Measurements from ENCODE around the gene ASAP2.

ASAP2 gene

DNA sequence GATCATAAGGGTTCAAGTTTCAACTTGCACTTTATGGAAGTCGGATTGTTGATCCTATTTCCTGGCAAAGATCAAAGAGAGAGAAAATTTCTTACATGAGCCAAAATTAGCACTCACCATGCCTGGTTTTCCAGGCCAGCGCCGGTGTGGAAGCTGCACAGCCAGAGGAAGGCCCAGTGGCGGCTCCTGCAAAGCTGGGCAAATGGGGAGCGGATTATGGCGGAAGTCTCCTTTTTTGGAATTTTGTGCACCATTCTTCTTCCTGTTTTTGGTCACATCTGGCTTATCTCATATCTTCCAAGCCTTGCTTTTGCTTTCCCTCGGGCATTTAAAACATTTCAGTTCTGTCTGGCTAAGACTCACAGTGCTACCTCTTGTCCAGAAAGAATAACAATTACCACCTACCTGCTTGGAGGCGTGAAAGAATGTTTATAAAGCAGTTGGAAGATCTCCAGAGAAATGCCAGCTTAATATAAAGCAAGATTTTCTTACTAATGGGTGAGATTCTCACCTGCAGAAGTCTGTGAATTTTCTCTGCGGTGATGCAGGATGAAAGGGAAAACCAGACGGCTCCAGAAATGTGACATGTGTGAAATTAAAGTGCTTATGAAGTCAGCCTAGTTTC is 94.3 kb downstream of the ASAP2 start:
- no peak for DNase-seq

DNA sequence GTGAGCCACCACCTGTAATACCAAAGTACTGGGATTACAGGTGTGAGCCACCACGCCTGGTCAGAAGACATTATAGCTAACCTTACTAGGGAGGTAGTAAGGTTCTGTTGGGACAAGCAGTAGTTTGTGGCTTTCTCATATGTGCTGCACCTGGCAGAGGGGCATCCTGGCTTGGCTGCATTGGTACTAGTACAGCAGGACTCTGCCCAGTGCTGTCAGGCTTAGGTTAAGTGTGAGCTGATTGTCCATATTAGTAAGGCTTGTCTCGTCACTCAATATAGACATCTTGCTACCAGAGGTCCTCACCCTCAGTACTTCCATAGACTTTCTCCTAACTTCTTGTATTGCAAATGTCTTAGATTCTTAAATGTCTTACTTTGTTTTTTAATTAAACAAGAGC is 96.1 kb downstream of the ASAP2 start:
- no peak for DNase-seq

DNA sequence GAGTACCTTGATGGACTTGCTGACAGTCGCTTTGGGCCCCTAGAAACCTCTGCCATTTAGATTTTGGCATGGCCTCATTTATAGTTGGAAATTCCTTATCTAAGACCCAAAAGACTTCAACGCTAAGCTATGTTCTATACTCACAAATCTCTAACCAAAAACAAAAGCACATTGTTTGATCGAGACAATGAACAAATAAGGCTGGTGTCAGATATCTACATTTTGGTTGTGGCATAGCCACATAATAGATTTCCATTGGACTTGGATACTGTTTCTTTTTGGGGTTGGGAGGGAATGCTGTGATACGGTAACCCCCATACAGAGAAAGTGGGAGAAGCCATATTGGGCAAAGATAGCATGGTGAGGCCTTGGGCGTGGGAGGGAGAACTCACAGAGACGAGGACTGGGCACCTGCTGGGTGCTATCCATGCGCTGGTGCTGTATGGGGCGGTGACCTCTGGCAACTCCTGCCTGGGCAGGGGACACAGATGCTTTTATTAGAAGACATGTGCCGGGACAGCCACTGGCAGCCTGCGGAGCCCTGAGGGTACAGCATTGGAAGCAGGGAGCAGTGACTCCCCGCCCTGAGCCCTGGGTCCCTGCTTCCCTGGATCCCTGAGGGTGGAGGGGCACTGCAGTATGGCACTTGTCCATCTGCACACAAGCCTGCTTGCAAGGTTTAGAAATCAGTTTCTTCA is 97.1 kb downstream of the ASAP2 start:
- no peak for DNase-seq

DNA sequence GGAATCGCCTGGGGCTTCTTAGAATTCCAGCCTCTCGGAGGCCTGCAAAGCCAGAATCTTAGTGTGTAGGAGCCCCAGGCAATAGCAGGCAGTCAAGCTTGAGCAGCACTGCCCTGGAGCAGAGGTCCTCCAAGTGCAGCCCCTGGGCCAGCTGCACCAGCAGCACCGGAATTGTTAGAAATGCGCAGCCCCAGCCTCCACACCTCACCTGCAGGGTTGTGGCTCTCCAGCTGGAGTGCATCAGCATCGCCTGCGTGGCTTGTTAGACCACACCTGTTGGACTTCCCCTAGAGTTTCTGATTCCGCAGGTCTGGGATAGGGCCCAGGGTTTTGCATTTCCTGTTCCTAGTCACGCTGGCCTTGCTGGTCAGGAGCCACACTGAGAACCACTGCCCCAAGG is 100.3 kb downstream of the ASAP2 start:
- DNase-seq, result no peak

DNA sequence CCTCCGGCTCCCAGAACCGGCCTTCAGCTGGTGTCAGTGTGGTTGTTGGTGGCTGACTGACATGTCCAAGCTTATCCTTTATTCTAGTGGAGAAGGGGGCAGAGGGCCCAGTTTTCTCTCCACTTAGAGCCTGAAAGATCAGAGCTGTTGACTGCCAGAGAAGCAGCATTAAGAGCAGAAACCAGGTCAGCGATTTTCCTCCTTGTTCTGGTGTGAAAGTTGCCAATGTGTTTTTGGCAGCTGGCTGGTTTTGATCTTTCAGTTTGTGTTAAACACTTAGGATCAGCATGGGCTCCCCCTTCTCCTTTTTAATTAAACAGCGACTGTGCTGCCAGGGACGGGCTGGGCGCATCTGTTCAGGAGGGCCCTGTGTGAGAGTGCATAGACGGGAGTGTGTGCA is 100.9 kb downstream of the ASAP2 start:
- DNase-seq, result no peak

DNA sequence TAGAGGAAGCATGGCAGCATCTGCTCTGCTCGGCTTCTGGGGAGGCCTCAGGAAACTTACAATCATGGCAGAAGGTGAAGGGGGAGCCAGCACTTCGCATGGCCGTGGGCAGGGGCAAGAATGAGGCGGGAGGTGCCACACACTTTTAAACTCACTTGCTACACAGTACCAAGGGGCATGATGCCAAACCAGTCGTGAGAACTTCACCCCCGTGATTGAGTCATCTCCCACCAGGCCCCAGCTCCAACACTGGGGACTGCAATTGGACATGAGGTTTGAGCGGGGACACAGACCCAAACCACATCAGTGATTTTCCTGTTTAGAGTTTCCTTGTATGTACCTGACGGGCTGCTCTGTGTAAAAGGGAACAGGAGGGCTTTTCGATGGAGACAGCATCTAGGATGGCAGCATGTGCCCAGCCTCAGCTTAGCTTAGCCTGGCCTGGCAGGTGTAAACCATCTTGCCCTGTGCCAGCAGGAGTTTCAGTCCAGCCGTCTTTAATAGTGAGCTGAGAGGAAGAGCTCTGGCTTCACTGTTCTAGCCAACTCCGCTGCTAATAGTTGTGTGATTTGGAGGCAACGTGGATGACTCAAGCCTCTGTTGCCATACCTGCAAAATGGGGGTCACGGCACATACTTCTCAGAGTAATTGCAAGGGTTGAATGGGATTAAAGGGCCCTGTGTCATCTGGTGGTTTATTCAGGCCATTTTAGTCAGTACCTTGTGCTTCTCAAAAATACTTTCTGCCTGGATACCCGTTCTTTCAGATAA is 101.8 kb downstream of the ASAP2 start:
- no peak for DNase-seq

DNA sequence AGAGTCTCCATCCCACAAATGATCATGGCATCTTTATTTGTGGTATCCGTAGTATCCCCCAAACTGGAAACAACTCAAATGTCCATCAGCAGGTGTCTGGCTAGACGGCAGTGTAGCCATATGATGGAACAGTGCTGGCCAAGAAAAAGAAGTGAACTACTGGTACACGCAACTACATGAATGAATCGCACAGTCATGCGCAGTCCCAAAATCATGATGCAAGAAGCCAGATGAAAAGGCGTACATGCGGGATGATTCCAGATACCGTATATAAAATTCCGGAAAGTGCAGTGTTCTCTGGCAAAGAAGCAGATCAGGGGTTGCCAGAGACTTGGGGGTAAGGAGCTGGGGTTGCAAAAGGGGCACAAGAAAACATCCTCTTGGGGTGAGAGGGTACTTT is 102.5 kb downstream of the ASAP2 start:
- DNase-seq, result no peak

DNA sequence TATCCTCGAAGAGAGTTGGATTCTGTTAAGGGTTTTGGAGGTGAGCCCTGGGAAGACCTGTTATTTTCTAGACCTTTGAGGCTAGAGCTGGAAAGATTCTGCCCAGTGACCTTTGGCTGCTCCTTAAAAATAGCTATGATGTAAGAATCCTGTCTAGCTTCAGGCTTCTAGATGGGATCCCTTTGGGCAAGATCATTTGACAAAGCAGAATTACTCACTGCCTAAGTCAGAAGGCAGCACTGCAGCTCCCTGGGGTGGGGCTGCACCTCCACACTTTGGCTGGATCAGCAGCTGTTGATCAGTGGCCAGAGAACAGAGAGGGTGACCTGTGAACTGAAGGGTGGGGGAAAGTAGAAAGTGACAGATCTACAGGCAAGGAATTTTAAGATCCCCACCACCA is 103.8 kb downstream of the ASAP2 start:
- DNase-seq, result no peak

DNA sequence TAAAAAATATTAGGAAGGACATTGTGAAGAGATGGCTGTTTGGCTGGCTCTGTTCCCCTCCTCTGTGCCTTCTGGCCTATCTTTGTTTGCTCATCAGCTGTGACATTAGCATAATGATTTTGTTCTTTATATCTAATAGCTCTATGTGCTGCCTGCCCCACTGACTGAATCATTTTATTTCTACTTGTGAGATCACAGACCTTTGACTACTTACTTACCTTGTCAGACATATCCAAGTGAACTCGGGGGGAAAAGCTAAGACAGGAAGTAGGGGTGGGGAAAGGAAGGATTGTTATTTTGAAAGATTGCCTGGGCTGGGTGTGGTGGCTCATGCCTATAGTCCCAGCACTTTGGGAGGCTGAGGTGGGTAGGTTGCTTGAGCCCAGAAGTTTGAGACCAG is 104.2 kb downstream of the ASAP2 start:
- DNase-seq, result no peak

DNA sequence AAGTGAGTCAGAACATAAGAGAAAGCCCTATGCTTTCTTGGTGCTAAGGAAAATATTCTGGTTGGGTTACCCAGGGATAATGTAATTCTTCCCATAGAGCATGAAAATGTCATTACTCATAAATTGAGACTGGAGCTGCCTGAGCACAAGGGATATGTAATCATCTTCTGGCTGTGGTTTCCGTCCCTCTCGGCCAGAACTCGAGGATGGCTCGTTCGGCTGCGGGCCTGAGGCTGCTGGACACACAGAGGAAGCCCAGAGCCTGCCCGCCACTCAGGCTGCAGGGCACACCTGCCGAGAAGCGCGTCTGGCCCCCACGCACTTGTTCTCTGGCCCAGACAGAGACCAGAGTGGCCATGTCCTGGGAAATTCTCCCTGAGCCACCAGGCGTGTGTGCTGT is 104.9 kb downstream of the ASAP2 start:
- no peak for DNase-seq

DNA sequence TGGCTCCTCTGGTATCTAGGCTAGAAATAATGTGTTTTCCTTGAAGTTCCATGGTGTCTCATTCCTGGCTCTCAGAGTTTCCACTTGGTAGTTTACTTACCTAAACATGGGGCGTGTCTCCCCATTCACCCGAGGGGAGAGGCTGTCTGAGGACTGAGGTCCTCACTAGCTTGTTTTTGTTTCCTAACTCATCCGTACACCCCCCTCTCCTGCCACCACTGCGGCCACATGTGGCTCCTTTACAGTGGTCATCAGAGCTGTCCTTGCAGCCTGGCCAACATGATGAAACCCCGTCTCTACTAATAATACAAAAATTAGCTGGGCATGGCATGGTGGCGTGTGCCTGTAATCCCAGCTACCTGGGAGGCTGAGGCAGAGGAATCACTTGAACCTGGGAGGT is 106.0 kb downstream of the ASAP2 start:
- DNase-seq, result no peak

DNA sequence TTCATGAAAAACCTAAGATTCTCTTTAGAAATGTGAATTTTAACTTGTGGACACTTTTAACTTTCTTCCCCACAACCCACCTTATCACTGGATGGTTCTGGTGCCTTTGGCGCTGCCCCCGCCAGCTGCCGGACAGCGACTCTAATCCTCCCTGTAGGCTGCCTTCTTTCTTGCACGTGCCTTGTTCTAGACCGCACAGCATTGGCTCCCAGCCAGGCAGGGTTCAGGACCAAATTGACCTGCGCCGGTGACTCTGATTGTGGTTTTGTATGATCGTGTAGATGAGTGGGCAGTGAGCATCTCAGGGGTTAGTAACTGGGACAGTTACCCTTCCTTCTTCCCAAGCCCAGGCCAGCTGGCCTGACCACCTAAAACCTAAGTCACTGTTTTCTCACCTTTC is 106.8 kb downstream of the ASAP2 start:
- DNase-seq, result no peak

DNA sequence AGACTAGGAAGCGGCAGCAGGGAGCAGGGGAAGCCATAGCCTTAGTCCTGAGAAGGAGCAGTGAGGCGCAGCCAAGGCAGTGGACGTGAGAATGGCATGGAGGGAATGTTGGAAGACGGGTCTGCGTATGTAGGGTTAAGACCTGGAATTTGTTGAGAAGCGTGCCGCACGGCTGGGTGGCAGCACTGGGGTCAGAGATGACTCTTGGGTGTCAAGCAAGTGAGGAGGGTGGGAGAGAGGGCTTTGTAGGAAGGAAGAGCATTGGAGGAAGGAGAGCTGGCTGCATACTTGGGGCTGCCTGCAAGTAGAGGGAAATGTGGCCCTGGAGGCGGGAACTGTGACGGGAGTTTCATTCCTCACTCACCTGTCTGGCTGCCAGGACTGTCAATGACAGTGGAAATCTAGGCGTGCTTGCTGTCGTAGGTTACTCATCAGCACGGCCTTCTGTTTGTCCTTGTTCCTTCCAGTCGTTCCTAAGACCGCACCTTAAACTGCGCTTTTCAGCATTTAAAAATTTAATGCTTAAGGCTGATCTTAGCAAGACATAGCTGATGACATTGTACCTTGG is 108.8 kb downstream of the ASAP2 start:
- DNase-seq, result no peak

DNA sequence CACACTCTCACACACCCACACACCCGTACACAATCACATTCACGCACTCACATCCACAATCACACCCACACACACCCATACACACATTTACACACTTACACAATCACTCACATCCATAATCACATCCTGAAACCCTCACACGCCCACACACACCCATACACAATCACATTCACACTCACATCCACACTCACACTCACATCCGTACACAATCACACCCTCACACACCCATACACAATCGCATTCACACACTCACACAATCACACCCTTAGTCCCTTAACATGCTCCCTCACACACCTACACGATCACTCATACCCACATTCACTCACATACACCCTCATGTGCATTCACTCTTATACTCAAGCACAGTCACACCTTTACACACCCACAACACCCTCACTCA is 110.9 kb downstream of the ASAP2 start:
- DNase-seq, result no peak

DNA sequence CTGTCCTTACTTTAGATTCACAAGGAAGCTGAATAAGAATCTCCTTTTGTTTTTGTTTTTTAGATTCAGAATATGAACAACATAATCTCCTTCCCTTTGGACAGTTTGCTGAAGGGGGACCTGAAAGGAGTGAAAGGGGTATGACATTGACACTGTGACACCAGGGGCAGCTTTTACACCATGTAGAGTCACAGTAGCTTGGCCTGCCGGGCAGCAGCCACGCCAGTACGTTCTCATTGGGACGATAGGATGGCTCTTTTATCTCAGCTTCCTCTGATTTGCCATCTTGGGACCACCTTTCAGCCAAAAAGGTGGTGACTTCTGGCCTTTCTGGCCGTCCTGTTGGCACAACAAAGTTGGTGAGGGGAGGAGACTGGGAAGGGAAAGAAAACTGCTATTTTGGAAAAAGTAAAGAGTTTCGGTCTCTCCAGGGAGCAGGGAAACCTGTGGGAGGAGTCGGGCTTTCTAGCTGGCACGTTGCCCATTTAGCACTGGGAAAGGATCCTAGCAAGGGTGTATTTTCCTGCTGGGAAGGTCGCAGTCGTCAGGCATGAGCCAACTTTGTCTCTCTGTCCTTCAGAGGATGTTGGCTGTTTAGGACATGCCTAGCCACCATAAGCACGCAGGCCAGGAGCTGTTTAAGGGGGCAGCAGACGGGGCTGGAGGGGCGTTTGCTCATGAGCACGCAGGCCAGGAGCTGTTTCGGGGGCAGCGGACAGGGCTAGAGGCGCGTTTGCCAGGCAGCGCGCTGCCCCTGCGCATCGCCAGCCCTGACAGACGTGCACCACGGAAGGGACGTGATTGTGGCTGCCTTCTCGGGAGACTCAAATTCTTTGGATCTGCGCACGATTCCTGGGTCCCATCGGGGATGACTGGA is 112.1 kb downstream of the ASAP2 start:
- no peak for DNase-seq

DNA sequence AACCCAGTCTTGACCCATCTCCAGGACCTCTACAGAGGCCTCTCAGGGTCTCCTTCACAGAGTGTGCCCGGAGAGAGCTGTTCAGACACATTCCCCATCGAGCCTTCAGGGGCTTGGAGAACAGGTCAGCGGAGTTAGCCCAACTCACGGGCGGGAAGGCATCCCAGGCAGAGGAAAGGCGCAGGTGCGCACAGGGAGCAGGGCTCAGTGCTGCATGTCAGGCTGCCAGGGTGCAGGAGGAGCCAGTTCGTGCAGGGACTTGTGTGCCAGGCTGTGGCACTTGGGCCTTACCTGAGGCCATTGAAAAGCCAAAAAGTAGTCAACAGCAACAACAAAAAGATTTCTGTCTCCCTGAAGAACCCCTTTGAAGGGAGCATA is 112.7 kb downstream of the ASAP2 start:
- no peak for DNase-seq

DNA sequence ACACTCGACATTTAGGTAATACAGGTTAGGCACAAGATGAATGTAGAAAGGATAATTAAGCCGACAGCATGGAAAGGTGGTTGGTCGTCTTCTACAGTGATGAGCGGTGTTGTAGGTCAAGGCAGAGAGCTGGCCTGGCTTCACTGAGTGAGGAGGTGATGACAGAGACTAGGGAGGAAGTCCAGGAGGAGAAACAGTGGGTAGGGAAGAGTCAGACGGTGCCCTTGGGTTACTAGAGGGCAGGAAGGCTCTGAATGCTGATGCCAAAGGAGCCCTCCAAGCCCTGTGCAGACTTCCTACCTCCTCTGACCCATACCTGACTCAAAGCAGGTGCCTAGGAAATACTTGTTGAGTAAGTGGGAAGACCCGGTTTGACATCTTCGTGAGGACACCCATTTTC is 116.0 kb downstream of the ASAP2 start:
- DNase-seq, result no peak

DNA sequence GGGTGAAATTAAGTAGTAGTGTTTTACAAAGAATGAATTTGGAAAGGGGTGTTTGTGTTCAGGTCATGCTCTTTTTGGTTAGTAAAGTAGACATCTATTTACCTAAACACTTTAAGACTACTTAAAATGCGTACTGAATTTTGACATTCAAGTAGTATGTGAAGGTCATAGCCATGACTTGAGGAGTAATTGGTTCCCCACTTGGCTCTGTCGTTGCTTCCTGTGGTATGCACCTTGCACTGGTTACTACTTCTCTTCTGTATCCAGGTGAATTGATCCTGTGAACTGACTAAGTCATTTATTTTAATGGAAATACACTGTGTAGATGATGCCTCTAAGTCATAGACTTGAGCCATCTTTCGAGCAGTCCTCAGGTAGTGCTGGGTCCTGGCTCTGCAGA is 118.8 kb downstream of the ASAP2 start:
- DNase-seq, result no peak

DNA sequence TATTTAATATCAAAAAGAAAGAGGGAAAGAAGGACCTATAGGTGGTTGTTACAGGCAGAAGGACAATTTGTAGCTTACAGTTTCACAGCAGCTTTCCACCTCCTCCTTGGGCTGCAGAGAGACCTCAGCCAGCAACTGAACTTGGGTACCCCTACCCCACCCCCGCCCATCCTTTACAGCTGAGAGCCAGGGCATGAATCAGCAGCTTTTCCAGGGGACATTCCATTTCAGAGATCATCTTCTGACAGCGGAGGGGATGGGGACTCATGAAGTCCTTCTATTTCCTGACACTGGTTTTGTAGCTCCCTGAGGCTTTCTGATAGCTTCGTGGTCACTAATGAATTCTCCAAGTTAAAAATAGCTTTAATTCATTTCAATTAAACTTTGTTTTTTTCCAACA is 120.4 kb downstream of the ASAP2 start:
- DNase-seq, result no peak

DNA sequence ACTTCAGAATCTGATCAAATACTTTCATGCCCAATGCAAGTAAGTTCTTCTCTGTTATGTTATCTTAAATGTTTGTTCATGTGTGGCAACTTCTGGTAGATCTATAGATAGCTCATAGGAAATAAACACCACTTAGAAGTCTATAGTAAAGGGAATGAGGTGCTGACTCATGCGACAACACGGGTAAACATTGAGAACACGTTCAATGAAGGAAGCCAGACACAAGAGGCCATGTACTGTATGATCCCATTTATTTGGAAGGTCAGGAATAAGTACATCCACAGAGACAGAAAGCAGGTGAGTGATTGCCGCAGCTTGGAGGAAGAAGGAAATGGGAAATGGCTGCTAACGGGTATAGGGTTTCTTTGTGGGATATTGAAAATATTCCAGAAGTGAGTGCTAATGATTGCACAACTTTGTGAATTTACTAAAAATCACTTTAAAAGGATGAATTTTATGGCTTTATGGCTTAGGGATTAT is 121.3 kb downstream of the ASAP2 start:
- no peak for DNase-seq

DNA sequence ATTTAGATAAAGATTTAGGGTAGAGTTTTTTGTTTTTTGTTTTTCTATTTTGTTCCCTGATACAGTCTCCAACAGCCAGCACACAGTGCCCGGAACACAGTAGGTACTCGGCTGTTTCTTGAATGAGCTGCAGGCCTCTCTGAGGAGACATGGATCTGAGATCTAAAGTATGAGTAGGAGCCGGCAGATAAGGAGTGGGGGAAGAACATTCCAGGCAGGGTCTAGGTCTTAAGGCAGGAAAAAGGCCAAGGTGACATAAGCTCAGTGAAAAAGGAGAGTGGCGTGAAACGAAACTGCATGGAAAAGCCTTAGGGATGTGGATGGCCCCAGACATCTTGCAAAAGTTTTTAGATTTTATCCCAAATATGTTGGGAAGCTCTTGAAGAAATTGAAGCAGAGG is 122.3 kb downstream of the ASAP2 start:
- DNase-seq, result no peak

DNA sequence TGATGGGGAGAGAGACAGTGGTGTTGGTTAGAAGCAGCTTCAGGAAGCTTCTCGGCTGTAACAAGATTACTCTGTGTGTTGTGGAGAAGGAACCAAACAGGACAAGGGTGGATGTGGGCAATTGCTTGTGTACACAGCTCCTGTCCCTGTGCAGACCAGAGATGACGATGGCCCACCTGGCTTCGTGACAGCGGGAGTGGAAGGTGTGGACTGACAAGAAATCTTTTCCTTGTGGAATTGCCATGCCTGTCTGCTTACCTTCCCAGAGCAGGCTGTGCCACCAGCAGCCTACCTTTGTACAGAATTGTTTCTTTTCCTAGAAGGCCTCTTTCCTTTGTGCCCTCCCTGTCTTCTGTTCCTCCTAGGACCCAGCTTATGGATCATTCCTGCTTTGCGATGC is 122.9 kb downstream of the ASAP2 start:
- no peak for DNase-seq
